Measurements from ENCODE around the gene PARL. TPM values are rescaled to one million over a fixed set of nuclear protein-coding genes. Genes with fewer than 3 reads are reported as not detected.

The PARL gene
- total and polyA plus RNA-seq, 9 of the 15 experiments (the other 6 are each of a cell fraction or from before 2014, with no cell fraction given): 39.5 to 82.4 (median 57.4) TPM

GRCh38 chr3:183810643-183811594 is 73.8 kb downstream of the PARL start:
- no peak for DNase-seq (ENCODE audit: extremely low read depth in 1 of 4, low spot score in 3 of 4)
- Histone ChIP-seq H3K9me3 (replicated peaks; ENCODE audit: control insufficient read depth, insufficient read depth, low read depth, low read length) (no peaks in the 10 kb centered on the region), H3K9me1 (ENCODE audit: control insufficient read depth, insufficient read depth, low read length) (no peaks in the 10 kb centered on the region), H3K27ac (ENCODE audit: extremely low read depth, low read depth, low read length) (no peak overlapping the region), H3K79me2 (ENCODE audit: control insufficient read depth, insufficient read depth, low read length) (no peaks in the 10 kb centered on the region), H3K4me2 (ENCODE audit: insufficient read depth, low read length) (no peak overlapping the region), H3K9ac (ENCODE audit: insufficient read depth in 1 of 2, low read depth in 2 of 2, low read length in 2 of 2) (no peak overlapping the region), H3K36me3 (ENCODE audit: control insufficient read depth, insufficient read depth, low read length) (peaks cover 54% of the 10 kb centered on the region), H4K20me1 (replicated peaks; ENCODE audit: control insufficient read depth, insufficient read depth, low read length) (no peaks in the 10 kb centered on the region), H3K4me3 (no peak overlapping the region), H2AFZ (ENCODE audit: low read depth, low read length) (no peak overlapping the region), H3K27me3 (ENCODE audit: control insufficient read depth in 2 of 2, insufficient read depth in 2 of 2, low read length in 2 of 2) (no peaks in the 10 kb centered on the region), H3K4me1 (replicated peaks in 1 of 2; ENCODE audit: control insufficient read depth in 2 of 2, insufficient read depth in 2 of 2, low read length in 2 of 2) (no peaks in the 10 kb centered on the region; a peak in 1 of 5 replicates)
- ChIA-PET POLR2A (interaction anchor here (0.5 kb wide), 1 partner anchor 49 kb away, joined by 3 read pairs; no protein-coding TSS in a partner anchor), CTCF (ENCODE audit: low intra/inter-chr PET ratio) (no interaction called here)
- in situ Hi-C loops (cut with MboI): no loop called here
- intact Hi-C loops (cut with micrococcal nuclease): no loop called here
- FAIRE-seq: no peak
- TF ChIP-seq NCOA1 (IDR thresholded peaks at IDR 0.05; ENCODE audit: low read depth) (no peak), ZNF41 (CRISPR knock-in tag; conservative IDR thresholded peaks at IDR 0.05) (no peak), HMG20A (CRISPR knock-in tag; conservative IDR thresholded peaks at IDR 0.05) (no peak), NR4A1 (CRISPR knock-in tag; IDR thresholded peaks at IDR 0.05) (no peak), NR4A1 (tag; IDR thresholded peaks at IDR 0.05) (no peak), RBM22 (IDR thresholded peaks at IDR 0.05; ENCODE audit: low read depth, low read length, poor library complexity, severe bottlenecking) (no peak), ZNF449 (CRISPR knock-in tag; IDR thresholded peaks at IDR 0.05) (no peak), KLF6 (CRISPR knock-in tag; IDR thresholded peaks at IDR 0.05; ENCODE audit: borderline replicate concordance) (no peak), GATA2 (CRISPR knock-in tag; IDR thresholded peaks at IDR 0.05) (no peak), ELF4 (CRISPR knock-in tag; IDR thresholded peaks at IDR 0.05) (no peak), ZNF398 (CRISPR knock-in tag; IDR thresholded peaks at IDR 0.05) (no peak), ZNF699 (CRISPR knock-in tag; IDR thresholded peaks at IDR 0.05; ENCODE audit: insufficient replicate concordance) (no peak), TBP (optimal IDR thresholded peaks at IDR 0.05; ENCODE audit: low read depth, low read length) (no peak), CHCHD3 (CRISPR knock-in tag; IDR thresholded peaks at IDR 0.05) (no peak), SIX5 (IDR thresholded peaks at IDR 0.05; ENCODE audit: borderline replicate concordance in 1 of 2, insufficient read depth in 1 of 2, low read depth in 1 of 2, low read length in 2 of 2) (no peak), RCOR1 (IDR thresholded peaks at IDR 0.05; ENCODE audit: borderline replicate concordance in 1 of 2, low read depth in 2 of 2, low read length in 2 of 2) (no peak), RB1 (IDR thresholded peaks at IDR 0.05; ENCODE audit: low read depth) (no peak), GABPA (tag; conservative IDR thresholded peaks at IDR 0.05; ENCODE audit: low read depth) (no peak)
- WGBS (ENCODE audit: insufficient coverage, low coverage, missing lambda C conversion rate): 89% methylated on average over 22 of the region's 24 CpGs
- no TSS peak for BruUV-seq (replicated peaks)
- no peak for ATAC-seq
